Stimulated activated CD8-positive, alpha-beta memory T cell treated with anti-CD3 and anti-CD28 coated beads, Interleukin-4, amount 100 ng/mL, for 24 hours (primary cell): ENCODE results near the gene PCED1B.
"Not testable (repeated sequence)": the region's sequence is repeated elsewhere in the genome, so short reads cannot be mapped to it uniquely, and the experiment has no call there.

Experiments
- DNase-seq: peaks from one replicate; pipeline ENCODE4 v3.0.0-alpha.2; 2020; ENCODE audit warnings: low read depth

The PCED1B gene

GRCh38 chr12:47088021-47088944 is 8.9 kb downstream of the PCED1B start:
- DNase-seq, result no peak

- DNase-seq, result no peak
Observed at GRCh38 chr12:47091009-47091408, 11.6 kb downstream of the PCED1B start.

- no peak for DNase-seq
Observed at GRCh38 chr12:47094804-47095203, 15.4 kb downstream of the PCED1B start.

GRCh38 chr12:47095446-47096236 is 16.2 kb downstream of the PCED1B start:
- no peak for DNase-seq

GRCh38 chr12:47097276-47097896 is 18.0 kb downstream of the PCED1B start:
- DNase-seq, result no peak

- no peak for DNase-seq
Observed at GRCh38 chr12:47098099-47098498, 18.7 kb downstream of the PCED1B start.

- DNase-seq, result no peak
Observed at GRCh38 chr12:47099610-47100009, 20.2 kb downstream of the PCED1B start.

GRCh38 chr12:47100160-47100559 is 20.7 kb downstream of the PCED1B start:
- no peak for DNase-seq

GRCh38 chr12:47102406-47102805 is 23.0 kb downstream of the PCED1B start:
- no peak for DNase-seq

- DNase-seq, result no peak
Observed at GRCh38 chr12:47102845-47103651, 23.6 kb downstream of the PCED1B start.

GRCh38 chr12:47105914-47106674 is 26.7 kb downstream of the PCED1B start:
- DNase-seq, result no peak

- DNase-seq, result no peak
Observed at GRCh38 chr12:47107446-47107845, 28.0 kb downstream of the PCED1B start.

GRCh38 chr12:47107926-47108325 is 28.5 kb downstream of the PCED1B start:
- no peak for DNase-seq

- DNase-seq, result no peak
Observed at GRCh38 chr12:47110011-47110541, 30.7 kb downstream of the PCED1B start.

- DNase-seq, result no peak
Observed at GRCh38 chr12:47110718-47111391, 31.4 kb downstream of the PCED1B start.

GRCh38 chr12:47111392-47111778 is 32.0 kb downstream of the PCED1B start:
- DNase-seq, result no peak

- no peak for DNase-seq
Observed at GRCh38 chr12:47111854-47112253, 32.4 kb downstream of the PCED1B start.

- DNase-seq, result no peak
Observed at GRCh38 chr12:47112679-47113078, 33.3 kb downstream of the PCED1B start.

- DNase-seq, result no peak
Observed at GRCh38 chr12:47114481-47114892, 35.1 kb downstream of the PCED1B start.

GRCh38 chr12:47117305-47117704 is 37.9 kb downstream of the PCED1B start:
- not testable (repeated sequence) for DNase-seq
